ENCODE measurements around the gene FAM114A1.
"Not testable (repeated sequence)": the region's sequence is repeated elsewhere in the genome, so short reads cannot be mapped to it uniquely, and the experiment has no call there.

The FAM114A1 gene

DNA sequence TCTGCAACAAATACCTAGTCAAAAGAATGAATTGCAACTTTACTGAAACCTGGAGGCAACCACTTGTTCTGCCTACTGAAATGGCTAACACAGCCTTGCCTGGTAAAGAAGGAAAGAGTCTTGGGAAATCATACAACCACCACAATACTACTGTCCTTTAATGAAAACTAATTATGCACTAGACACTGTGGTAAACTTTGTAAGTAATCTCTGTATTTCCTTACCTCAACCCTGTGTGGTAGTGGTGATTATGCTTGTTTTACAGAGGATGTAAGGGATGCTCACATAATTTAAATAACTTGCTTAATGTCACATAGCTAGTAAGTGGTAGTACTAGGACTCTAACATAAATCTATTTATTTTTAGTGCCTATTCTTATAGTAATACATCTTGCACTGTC lies 119.9 kb downstream of the FAM114A1 start:
- no peak overlapping the region for H2AFZ ChIP-seq (ENCODE audit: low read length)
- H3K79me2 ChIP-seq (ENCODE audit: insufficient read depth, low read length) = peaks cover 10% of the 10 kb centered on the region; the same call in 1 of the 2 replicates
- H3K27me3 ChIP-seq (ENCODE audit: insufficient read depth, low read length, poor library complexity, severe bottlenecking) = no peaks in the 10 kb centered on the region
- TF ChIP-seq, protein P1, sequence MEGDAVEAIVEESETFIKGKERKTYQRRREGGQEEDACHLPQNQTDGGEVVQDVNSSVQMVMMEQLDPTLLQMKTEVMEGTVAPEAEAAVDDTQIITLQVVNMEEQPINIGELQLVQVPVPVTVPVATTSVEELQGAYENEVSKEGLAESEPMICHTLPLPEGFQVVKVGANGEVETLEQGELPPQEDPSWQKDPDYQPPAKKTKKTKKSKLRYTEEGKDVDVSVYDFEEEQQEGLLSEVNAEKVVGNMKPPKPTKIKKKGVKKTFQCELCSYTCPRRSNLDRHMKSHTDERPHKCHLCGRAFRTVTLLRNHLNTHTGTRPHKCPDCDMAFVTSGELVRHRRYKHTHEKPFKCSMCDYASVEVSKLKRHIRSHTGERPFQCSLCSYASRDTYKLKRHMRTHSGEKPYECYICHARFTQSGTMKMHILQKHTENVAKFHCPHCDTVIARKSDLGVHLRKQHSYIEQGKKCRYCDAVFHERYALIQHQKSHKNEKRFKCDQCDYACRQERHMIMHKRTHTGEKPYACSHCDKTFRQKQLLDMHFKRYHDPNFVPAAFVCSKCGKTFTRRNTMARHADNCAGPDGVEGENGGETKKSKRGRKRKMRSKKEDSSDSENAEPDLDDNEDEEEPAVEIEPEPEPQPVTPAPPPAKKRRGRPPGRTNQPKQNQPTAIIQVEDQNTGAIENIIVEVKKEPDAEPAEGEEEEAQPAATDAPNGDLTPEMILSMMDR (conservative IDR thresholded peaks at IDR 0.05; ENCODE audit: low read length) = no peak
- no peak for TF ChIP-seq EZH2phosphoT487 (IDR thresholded peaks at IDR 0.05; ENCODE audit: borderline replicate concordance)
- peaks cover 44% of the 10 kb centered on the region for H3K4me1 ChIP-seq (ENCODE audit: insufficient read depth, low read length, poor library complexity, severe bottlenecking)
- H3K9me2 ChIP-seq (replicated peaks; ENCODE audit: low read depth, low read length) = no peaks in the 10 kb centered on the region
- no peaks in the 10 kb centered on the region for H3F3A ChIP-seq (ENCODE audit: low read depth)
- no peaks in the 10 kb centered on the region for H3K36me3 ChIP-seq (ENCODE audit: insufficient read depth, low read length)
- no peak overlapping the region for H3K9ac ChIP-seq (ENCODE audit: low read depth, low read length, poor library complexity, severe bottlenecking)
- H3K9me3 ChIP-seq (ENCODE audit: insufficient read depth, low read depth, low read length) = no peaks in the 10 kb centered on the region
- H3K4me2 ChIP-seq (ENCODE audit: low read depth, low read length, poor library complexity, severe bottlenecking) = peak overlapping the region; percentile 29
- no peaks in the 10 kb centered on the region for H4K20me1 ChIP-seq (ENCODE audit: insufficient read depth, low read length, poor library complexity, severe bottlenecking)
- H3K4me3 ChIP-seq (ENCODE audit: low read length, poor library complexity, severe bottlenecking) = no peak overlapping the region

DNA sequence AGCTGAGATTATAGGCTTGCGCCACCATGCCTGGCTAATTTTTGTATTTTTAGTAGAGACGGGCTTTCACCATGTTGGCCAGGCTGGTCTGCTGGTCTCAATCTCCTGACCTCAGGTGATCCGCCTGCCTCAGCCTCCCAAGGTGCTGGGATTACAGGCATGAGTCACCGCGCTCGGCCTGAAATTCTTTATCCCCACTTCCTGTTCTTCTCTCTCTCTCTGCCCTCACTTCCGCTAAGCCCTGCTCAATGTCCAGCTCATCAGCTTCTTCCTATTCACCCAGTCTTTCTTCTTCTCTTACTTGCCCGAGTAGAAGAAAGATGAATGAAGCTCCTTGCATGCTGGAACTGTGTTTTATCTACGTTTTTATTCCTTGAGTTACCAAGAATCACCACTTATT lies 120.7 kb downstream of the FAM114A1 start:
- H4K20me1 ChIP-seq (ENCODE audit: insufficient read depth, low read length, poor library complexity, severe bottlenecking); H3K4me2 ChIP-seq (ENCODE audit: low read depth, low read length, poor library complexity, severe bottlenecking); H2AFZ ChIP-seq (ENCODE audit: low read length); H3K36me3 ChIP-seq (ENCODE audit: insufficient read depth, low read length); H3K9me2 ChIP-seq (replicated peaks; ENCODE audit: low read depth, low read length); H3F3A ChIP-seq (ENCODE audit: low read depth); H3K9me3 ChIP-seq (ENCODE audit: insufficient read depth, low read depth, low read length); H3K4me3 ChIP-seq (ENCODE audit: low read length, poor library complexity, severe bottlenecking); H3K79me2 ChIP-seq (ENCODE audit: insufficient read depth, low read length); H3K27me3 ChIP-seq (ENCODE audit: insufficient read depth, low read length, poor library complexity, severe bottlenecking); H3K9ac ChIP-seq (ENCODE audit: low read depth, low read length, poor library complexity, severe bottlenecking): not testable (repeated sequence)
- H3K4me1 ChIP-seq (ENCODE audit: insufficient read depth, low read length, poor library complexity, severe bottlenecking) = peaks cover 37% of the 10 kb centered on the region

DNA sequence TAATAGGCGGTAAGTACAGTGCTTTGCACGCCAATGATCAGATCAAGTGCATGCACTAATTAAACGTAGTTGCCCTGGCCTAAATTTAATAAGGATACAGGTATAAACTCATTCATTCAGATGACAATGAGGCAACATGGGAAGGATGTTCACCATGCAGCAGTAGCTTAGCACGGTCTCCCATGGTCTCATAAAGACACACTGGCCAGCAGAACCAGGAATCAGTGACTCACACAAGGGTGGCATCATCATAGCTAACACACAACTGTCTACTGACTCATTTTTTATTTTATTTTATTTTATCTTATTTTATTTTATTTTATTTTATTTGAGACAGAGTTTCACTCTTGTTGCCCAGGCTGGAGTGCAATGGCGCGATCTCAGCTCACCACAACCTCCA lies 121.9 kb downstream of the FAM114A1 start:
- Histone ChIP-seq H3K9ac (ENCODE audit: low read depth, low read length, poor library complexity, severe bottlenecking) (no peak overlapping the region), H2AFZ (ENCODE audit: low read length) (no peak overlapping the region), H3K79me2 (ENCODE audit: insufficient read depth, low read length) (no peaks in the 10 kb centered on the region), H3K9me2 (replicated peaks; ENCODE audit: low read depth, low read length) (no peaks in the 10 kb centered on the region), H3K4me2 (ENCODE audit: low read depth, low read length, poor library complexity, severe bottlenecking) (no peak overlapping the region), H3K4me3 (ENCODE audit: low read length, poor library complexity, severe bottlenecking) (no peak overlapping the region), H3K36me3 (ENCODE audit: insufficient read depth, low read length) (no peaks in the 10 kb centered on the region), H3K27me3 (ENCODE audit: insufficient read depth, low read length, poor library complexity, severe bottlenecking) (no peaks in the 10 kb centered on the region), H3F3A (ENCODE audit: low read depth) (no peaks in the 10 kb centered on the region), H3K9me3 (ENCODE audit: insufficient read depth, low read depth, low read length) (no peaks in the 10 kb centered on the region), H4K20me1 (ENCODE audit: insufficient read depth, low read length, poor library complexity, severe bottlenecking) (no peaks in the 10 kb centered on the region), H3K4me1 (ENCODE audit: insufficient read depth, low read length, poor library complexity, severe bottlenecking) (peaks cover 26% of the 10 kb centered on the region)
- TF ChIP-seq EZH2phosphoT487 (IDR thresholded peaks at IDR 0.05; ENCODE audit: borderline replicate concordance) = no peak
- TF ChIP-seq, protein P1 (conservative IDR thresholded peaks at IDR 0.05; ENCODE audit: low read length) = no peak

- Histone ChIP-seq H3K9ac (ENCODE audit: low read depth, low read length, poor library complexity, severe bottlenecking) (no peak overlapping the region), H3K36me3 (ENCODE audit: insufficient read depth, low read length) (no peaks in the 10 kb centered on the region), H3K9me2 (replicated peaks; ENCODE audit: low read depth, low read length) (no peaks in the 10 kb centered on the region), H2AFZ (ENCODE audit: low read length) (no peak overlapping the region), H3K4me1 (ENCODE audit: insufficient read depth, low read length, poor library complexity, severe bottlenecking) (peaks cover 18% of the 10 kb centered on the region), H3K27me3 (ENCODE audit: insufficient read depth, low read length, poor library complexity, severe bottlenecking) (no peaks in the 10 kb centered on the region), H3K79me2 (ENCODE audit: insufficient read depth, low read length) (no peaks in the 10 kb centered on the region), H3K9me3 (ENCODE audit: insufficient read depth, low read depth, low read length) (no peaks in the 10 kb centered on the region), H3K4me2 (ENCODE audit: low read depth, low read length, poor library complexity, severe bottlenecking) (no peak overlapping the region), H3K4me3 (ENCODE audit: low read length, poor library complexity, severe bottlenecking) (no peak overlapping the region), H3F3A (ENCODE audit: low read depth) (no peaks in the 10 kb centered on the region), H4K20me1 (ENCODE audit: insufficient read depth, low read length, poor library complexity, severe bottlenecking) (no peaks in the 10 kb centered on the region)
- TF ChIP-seq EZH2phosphoT487 (IDR thresholded peaks at IDR 0.05; ENCODE audit: borderline replicate concordance) = no peak
- TF ChIP-seq, protein P1 (conservative IDR thresholded peaks at IDR 0.05; ENCODE audit: low read length) = no peak
Observed at GRCh38 chr4:38990241-38990640, 122.6 kb downstream of the FAM114A1 start.
